HepG2 (cell line): ENCODE results near the gene BABAM1.

Experiments
- AFF4 ChIP-seq: sonication (generic); formaldehyde crosslinking; IDR thresholded peaks from 2 replicates; pipeline ENCODE4 v1.4.0; 2020; ENCODE audit warnings: missing genetic modification reagents
- CTCF ChIP-seq: sonication (generic); formaldehyde crosslinking; IDR thresholded peaks from 2 replicates; pipeline ENCODE4 v1.5.0; 2020; ENCODE audit warnings: mild to moderate bottlenecking, missing genetic modification reagents, moderate library complexity
- FOXK1 ChIP-seq: sonication (generic); formaldehyde crosslinking; IDR thresholded peaks from 2 replicates; pipeline ENCODE4 v1.4.0; 2020; ENCODE audit warnings: low read depth, missing genetic modification reagents, borderline replicate concordance
- GPN1 ChIP-seq: sonication (generic); formaldehyde crosslinking; IDR thresholded peaks from 2 replicates; pipeline ENCODE4 v1.5.1; 2020; ENCODE audit warnings: missing genetic modification reagents, borderline replicate concordance
- GRHL1 ChIP-seq: sonication (generic); formaldehyde crosslinking; conservative IDR thresholded peaks from 2 replicates; pipeline ENCODE4 v1.8.0; 2022; ENCODE audit warnings: missing genetic modification reagents
- HMG20A ChIP-seq: IDR thresholded peaks from 2 replicates; pipeline ENCODE4 v1.6.1; 2016; ENCODE audit warnings: borderline replicate concordance
- KDM1A ChIP-seq: IDR thresholded peaks from 2 replicates; pipeline ENCODE4 v1.6.1; 2016; ENCODE audit warnings: missing compliant biosample characterization
- TCF7L2 ChIP-seq: IDR thresholded peaks from 2 replicates; pipeline ENCODE4 v1.6.1; 2011; ENCODE audit warnings: mild to moderate bottlenecking, low read depth, low read length, moderate library complexity
- YY1 ChIP-seq: IDR thresholded peaks from 2 replicates; pipeline ENCODE4 v1.6.1; 2011; ENCODE audit warnings: low read length, low read depth, moderate library complexity, mild to moderate bottlenecking; ENCODE audit not compliant: insufficient read depth, insufficient replicate concordance
- ZBTB33 ChIP-seq: sonication (generic); formaldehyde crosslinking; IDR thresholded peaks from 2 replicates; pipeline ENCODE4 v1.4.0; 2020; ENCODE audit warnings: missing genetic modification reagents
- ZBTB4 ChIP-seq: sonication (generic); formaldehyde crosslinking; IDR thresholded peaks from 2 replicates; pipeline ENCODE4 v1.4.0; 2020; ENCODE audit warnings: missing genetic modification reagents, mild to moderate bottlenecking, borderline replicate concordance
- ZNF414 ChIP-seq: sonication (generic); formaldehyde crosslinking; IDR thresholded peaks from 2 replicates; pipeline ENCODE4 v1.5.0; 2020; ENCODE audit warnings: missing genetic modification reagents
- ZNF780A ChIP-seq: sonication (generic); formaldehyde crosslinking; IDR thresholded peaks from 2 replicates; pipeline ENCODE4 v1.8.0; 2022; ENCODE audit warnings: mild to moderate bottlenecking, missing genetic modification reagents, moderate library complexity

GRCh38 chr19:17311455-17312188 lies 44.4 kb downstream of the BABAM1 start:
- no peak for TF ChIP-seq TCF7L2
- TF ChIP-seq CTCF (CRISPR knock-in tag): no peak
- TF ChIP-seq FOXK1 (CRISPR knock-in tag): no peak; the same call in 1 of the 2 replicates
- TF ChIP-seq YY1: no peak
- TF ChIP-seq AFF4: no peak
- no peak for TF ChIP-seq ZNF414
- no peak for TF ChIP-seq GPN1 (CRISPR knock-in tag)
- no peak for TF ChIP-seq ZNF780A (CRISPR knock-in tag)
- no peak for TF ChIP-seq ZBTB33
- TF ChIP-seq GRHL1 (CRISPR knock-in tag): no peak
- TF ChIP-seq HMG20A: no peak
- TF ChIP-seq KDM1A (CRISPR knock-in tag): no peak
- no peak for TF ChIP-seq ZBTB4 (CRISPR knock-in tag)
